Natural killer cell (primary cell): ENCODE data around the gene PSMC1. TPM values are rescaled to one million over a fixed set of nuclear protein-coding genes. Genes with fewer than 3 reads are reported as not detected.

Experiments
- ATAC-seq, 3 donors: fragments of 150-1000 bp in 2 of 3; fragments of 200-7000 bp in 1 of 3; cut with Tn5 transposase; 1 replicate in 1 of 3; 2 replicates in 2 of 3; pipeline ENCODE4 v1.10.0; 2021; ENCODE audit warnings: mild to moderate bottlenecking in 2 of 3, moderate library complexity in 2 of 3
- DNase-seq, 2 donors: peaks; one replicate each; pipeline versions ENCODE4 v3.0.0 to v3.0.0-alpha.2; 2013 to 2021; ENCODE audit warnings: mixed read lengths in 1 of 2
- H3K27ac ChIP-seq: one replicate; pipeline ENCODE4 v1.5.1; 2013; ENCODE audit warnings: mild to moderate bottlenecking, low read length
- H3K27me3 ChIP-seq: one replicate; pipeline ENCODE4 v1.6.1; 2013; ENCODE audit warnings: low read length; ENCODE audit not compliant: control insufficient read depth, insufficient read depth
- H3K36me3 ChIP-seq: one replicate; pipeline ENCODE4 v1.6.1; 2013; ENCODE audit warnings: low read length; ENCODE audit not compliant: control insufficient read depth, insufficient read depth
- H3K4me1 ChIP-seq: one replicate; pipeline ENCODE4 v1.6.1; 2013; ENCODE audit warnings: low read length; ENCODE audit not compliant: control insufficient read depth, insufficient read depth
- H3K4me3 ChIP-seq: one replicate; pipeline ENCODE4 v1.5.1; 2013; ENCODE audit warnings: low read length
- H3K9me3 ChIP-seq: one replicate; pipeline ENCODE4 v1.6.1; 2013; ENCODE audit warnings: low read length; ENCODE audit not compliant: control insufficient read depth, insufficient read depth
- H3K27ac Mint-ChIP-seq, 2 donors: one replicate each; pipeline ENCODE4 v1.8.0; 2022; ENCODE audit warnings: mild to moderate bottlenecking in 2 of 2, mixed read lengths in 2 of 2, moderate library complexity in 1 of 2
- H3K27me3 Mint-ChIP-seq, 2 donors: one replicate each; pipeline ENCODE4 v1.8.0; 2022; ENCODE audit warnings: low read depth in 2 of 2, mixed read lengths in 2 of 2
- H3K36me3 Mint-ChIP-seq: one replicate; pipeline ENCODE4 v1.8.0; 2022; ENCODE audit warnings: mixed read lengths
- H3K4me1 Mint-ChIP-seq, 2 donors: one replicate each; pipeline ENCODE4 v1.8.0; 2022; ENCODE audit warnings: mixed read lengths in 2 of 2
- H3K4me3 Mint-ChIP-seq: one replicate; pipeline ENCODE4 v1.8.0; 2022; ENCODE audit warnings: mild to moderate bottlenecking, moderate library complexity, mixed read lengths
- H3K9me3 Mint-ChIP-seq, 2 donors: one replicate each; pipeline ENCODE4 v1.8.0; 2022; ENCODE audit warnings: mixed read lengths in 2 of 2
- CTCF ChIP-seq: fragments of 200-600 bp; IDR thresholded peaks from one replicate; pipeline ENCODE4 v1.8.0; 2022; ENCODE audit warnings: antibody characterized with exemption
- WGBS: methylation state at CpG from one replicate; pipeline ENCODE4 v1.1.7; 2013; ENCODE audit warnings: missing lambda C conversion rate; ENCODE audit not compliant: insufficient coverage; 5-methylcytosine and 5-hydroxymethylcytosine counted together
- intact Hi-C: fragments of 100-400 bp; cut with micrococcal nuclease; formaldehyde crosslinking; loops from one replicate; pipeline ENCODE4 v1.14.2; 2022
- total RNA-seq, 4 donors: library from RNA; stranded (reverse); fragments of 120-200 nt in 1 of 4; gene quantifications; one replicate each; pipeline versions ENCODE4 v1.2.3 to v1.2.4, GENCODE V29; 2013 to 2022

The PSMC1 gene
- total RNA-seq, 3 donors from 2014 or later (not counting 1 experiment from before 2014, with no cell fraction given) = 84.1 to 97.1 (median 93.1) TPM

GRCh38 chr14:90274808-90275457, 18.6 kb downstream of the PSMC1 start:
- no peak for TF ChIP-seq CTCF
- peaks cover 0 to 7% of the 10 kb centered on the region in 2 donors for H3K4me1 Mint-ChIP-seq
- Histone ChIP-seq H3K27ac (no peak overlapping the region), H3K36me3 (peaks cover 60% of the 10 kb centered on the region), H3K4me3 (no peak overlapping the region), H3K9me3 (no peaks in the 10 kb centered on the region), H3K4me1 (no peaks in the 10 kb centered on the region), H3K27me3 (no peaks in the 10 kb centered on the region)
- ATAC-seq = no peak
- peak overlapping the region in 1 of 2 donors; percentile 66 for H3K27ac Mint-ChIP-seq
- no peaks in the 10 kb centered on the region for H3K27me3 Mint-ChIP-seq
- H3K4me3 Mint-ChIP-seq = no peak overlapping the region
- peak in 1 of 2 donors; percentile 23 for DNase-seq
- H3K36me3 Mint-ChIP-seq = peaks cover 4% of the 10 kb centered on the region
- WGBS = 73% methylated on average over 8 of the region's 8 CpGs
- intact Hi-C loops = no loop called here
- H3K9me3 Mint-ChIP-seq = no peaks in the 10 kb centered on the region

- H3K4me3 ChIP-seq = no peak overlapping the region
- peak overlapping the region in 1 of 2 donors; percentile 7 for H3K27ac Mint-ChIP-seq
- H3K36me3 ChIP-seq = peaks cover 59% of the 10 kb centered on the region
- no peaks in the 10 kb centered on the region for H3K9me3 ChIP-seq
- H3K27ac ChIP-seq = no peak overlapping the region
- peak in 1 of 3 donors; percentile 15 for ATAC-seq
- no peaks in the 10 kb centered on the region for H3K27me3 Mint-ChIP-seq
- H3K27me3 ChIP-seq = no peaks in the 10 kb centered on the region
- no peak for TF ChIP-seq CTCF
- no peaks in the 10 kb centered on the region for H3K9me3 Mint-ChIP-seq
- no peaks in the 10 kb centered on the region for H3K4me1 ChIP-seq
- 96% methylated on average over 9 of the region's 9 CpGs for WGBS
- H3K4me1 Mint-ChIP-seq = peaks cover 0 to 7% of the 10 kb centered on the region in 2 donors
- intact Hi-C loops = no loop called here
- no peak for DNase-seq
- no peaks in the 10 kb centered on the region for H3K36me3 Mint-ChIP-seq
- H3K4me3 Mint-ChIP-seq = no peak overlapping the region
Measured at GRCh38 chr14:90275458-90275814, 19.1 kb downstream of the PSMC1 start.

GRCh38 chr14:90275820-90276219, 19.5 kb downstream of the PSMC1 start:
- Mint-ChIP-seq H3K27me3 (no peaks in the 10 kb centered on the region), H3K36me3 (no peaks in the 10 kb centered on the region), H3K27ac (peak overlapping the region in 1 of 2 donors; percentile 7), H3K4me3 (no peak overlapping the region), H3K9me3 (no peaks in the 10 kb centered on the region), H3K4me1 (peaks cover 0 to 7% of the 10 kb centered on the region in 2 donors)
- DNase-seq = no peak
- Histone ChIP-seq H3K4me1 (no peaks in the 10 kb centered on the region), H3K27me3 (no peaks in the 10 kb centered on the region), H3K27ac (no peak overlapping the region), H3K4me3 (no peak overlapping the region), H3K36me3 (peaks cover 59% of the 10 kb centered on the region), H3K9me3 (no peaks in the 10 kb centered on the region)
- TF ChIP-seq CTCF = no peak
- intact Hi-C loops = no loop called here
- ATAC-seq = peak in 1 of 3 donors; percentile 17
- 90% methylated on average over 8 of the region's 8 CpGs for WGBS
